Endothelial cell of umbilical vein (primary cell): Measurements from ENCODE around the gene CLIC6. TPM values are rescaled to one million over a fixed set of nuclear protein-coding genes. Genes with fewer than 3 reads are reported as not detected.

Experiments
- BruUV-seq: library from RNA; stranded (reverse); fragments of 400-500 nt; replicated peaks from 2 replicates; lab custom pipeline; 2021; lab: Mats Ljungman, UMichigan
- CTCF ChIA-PET: fragments of 300-600, 350-600 bp; sonication (Branson Sonifier 250); formaldehyde crosslinking; loops from one replicate; lab custom pipeline; 2021; ENCODE audit warnings: antibody characterized with exemption, inconsistent platforms; lab: Charles Lee
- POLR2A ChIA-PET: fragments of 300-600, 350-600 bp; sonication (Branson Sonifier 250); formaldehyde crosslinking; loops from one replicate; lab custom pipeline; 2021; ENCODE audit warnings: antibody characterized with exemption, inconsistent platforms; lab: Charles Lee
- DNase-seq: peaks from one replicate; pipeline ENCODE4 v3.0.0-alpha.2; 2011; ENCODE audit warnings: low read depth, low spot score
- FAIRE-seq: peaks from 2 replicates; lab custom pipeline; 2011; peaks lifted over from hg19 to GRCh38; lab: Jason Lieb, UNC
- H2AFZ ChIP-seq: 2 replicates; pipeline ENCODE4 v1.6.0; 2012; ENCODE audit warnings: low read depth, low read length, control low read depth, inconsistent platforms
- H3K27ac ChIP-seq: 2 replicates; pipeline ENCODE4 v1.5.1; 2011; ENCODE audit warnings: low read depth, mild to moderate bottlenecking, control low read depth, low read length, moderate library complexity; ENCODE audit not compliant: insufficient read depth
- H3K27me3 ChIP-seq, 2 experiments: 2 replicates each; pipeline versions ENCODE4 v1.6.0 to v1.6.1; 2011; ENCODE audit warnings: low read length in 2 of 2, mixed read lengths in 1 of 2; ENCODE audit not compliant: control insufficient read depth in 2 of 2, insufficient read depth in 2 of 2
- H3K36me3 ChIP-seq, 2 experiments: 2 replicates in 1 of 2; 3 replicates in 1 of 2; pipeline ENCODE4 v1.5.1; 2011; ENCODE audit warnings: low read length in 2 of 2, mild to moderate bottlenecking in 1 of 2, moderate library complexity in 1 of 2; ENCODE audit not compliant: control insufficient read depth in 2 of 2, insufficient read depth in 2 of 2; ENCODE audit errors: extremely low read depth in 1 of 2
- H3K4me1 ChIP-seq: 3 replicates; pipeline ENCODE4 v1.5.1; 2011; ENCODE audit warnings: mild to moderate bottlenecking, low read length; ENCODE audit not compliant: control insufficient read depth, insufficient read depth; ENCODE audit errors: extremely low read depth
- H3K4me2 ChIP-seq: 2 replicates; pipeline ENCODE4 v1.6.1; 2011; ENCODE audit warnings: low read length, control low read depth, mixed read lengths; ENCODE audit not compliant: insufficient read depth
- H3K4me3 ChIP-seq, 3 experiments: fragments of 200-600 bp in 1 of 3; sonication (generic), shearing (Covaris generic) in 1 of 3; replicated peaks in 1 of 3; 2 replicates each; pipeline ENCODE4 v1.5.1; 2011 to 2016; ENCODE audit warnings: control low read depth in 3 of 3, low read length in 3 of 3, mild to moderate bottlenecking in 2 of 3, inconsistent platforms in 1 of 3, low read depth in 1 of 3, moderate library complexity in 1 of 3; ENCODE audit not compliant: insufficient read depth in 1 of 3
- H3K79me2 ChIP-seq: 2 replicates; pipeline ENCODE4 v1.6.0; 2012; ENCODE audit warnings: low read length, inconsistent platforms; ENCODE audit not compliant: control insufficient read depth, insufficient read depth
- H3K9ac ChIP-seq: replicated peaks from 2 replicates; pipeline ENCODE3; 2011; ENCODE audit warnings: low read length, control low read depth; ENCODE audit not compliant: insufficient read depth; ENCODE audit errors: extremely low read depth
- H3K9me1 ChIP-seq: replicated peaks from 3 replicates; pipeline ENCODE4 v1.6.0; 2011; ENCODE audit warnings: mild to moderate bottlenecking, low read length; ENCODE audit not compliant: control insufficient read depth, insufficient read depth; ENCODE audit errors: extremely low read depth
- H3K9me3 ChIP-seq: replicated peaks from 2 replicates; pipeline ENCODE4 v1.5.1; 2012; ENCODE audit warnings: low read length, inconsistent platforms; ENCODE audit not compliant: control insufficient read depth, insufficient read depth
- H4K20me1 ChIP-seq: replicated peaks from 2 replicates; pipeline ENCODE3; 2011; ENCODE audit warnings: mild to moderate bottlenecking, low read length; ENCODE audit not compliant: control insufficient read depth, insufficient read depth; ENCODE audit errors: extremely low read depth
- CTCF ChIP-seq, 2 donors: IDR thresholded peaks; 1 replicate in 1 of 2; 2 replicates in 1 of 2; pipeline ENCODE4 v1.5.1; 2011; ENCODE audit warnings: low read length in 2 of 2, mild to moderate bottlenecking in 2 of 2, moderate library complexity in 2 of 2, control low read depth in 1 of 2, inconsistent platforms in 1 of 2, low read depth in 1 of 2; ENCODE audit not compliant: insufficient read depth in 1 of 2; ENCODE audit errors: extremely low read depth in 1 of 2
- EZH2 ChIP-seq: IDR thresholded peaks from 2 replicates; pipeline ENCODE4 v1.6.1; 2012; ENCODE audit warnings: borderline replicate concordance, low read depth, mild to moderate bottlenecking, moderate library complexity, low read length, inconsistent platforms; ENCODE audit not compliant: severe bottlenecking
- FOS ChIP-seq: IDR thresholded peaks from 2 replicates; pipeline ENCODE4 v1.6.1; 2011; ENCODE audit warnings: mild to moderate bottlenecking, low read length, moderate library complexity, borderline replicate concordance; ENCODE audit not compliant: insufficient read depth
- GATA2 ChIP-seq: IDR thresholded peaks from 2 replicates; pipeline ENCODE4 v1.7.0; 2011; ENCODE audit warnings: low read depth, mild to moderate bottlenecking, moderate library complexity, mixed read lengths, low read length; ENCODE audit not compliant: insufficient read length, insufficient read depth
- JUN ChIP-seq: IDR thresholded peaks from 2 replicates; pipeline ENCODE4 v1.6.1; 2011; ENCODE audit warnings: borderline replicate concordance, low read depth; ENCODE audit not compliant: insufficient read length, insufficient read depth
- MAX ChIP-seq: IDR thresholded peaks from 2 replicates; pipeline ENCODE4 v1.6.1; 2011; ENCODE audit not compliant: insufficient read depth, insufficient read length
- MYC ChIP-seq: IDR thresholded peaks from one replicate; pipeline ENCODE4 v1.6.1; 2011; ENCODE audit warnings: mild to moderate bottlenecking, low read depth, low read length
- POLR2A ChIP-seq: IDR thresholded peaks from 2 replicates; pipeline ENCODE4 v1.6.1; 2012; ENCODE audit warnings: low read depth, mild to moderate bottlenecking, control low read depth, low read length
- POLR2AphosphoS5 ChIP-seq: IDR thresholded peaks from 2 replicates; pipeline ENCODE4 v1.6.1; 2012; ENCODE audit warnings: low read depth, mild to moderate bottlenecking, control low read depth, low read length, moderate library complexity; ENCODE audit not compliant: insufficient read depth
- dilution Hi-C: fragments of 300-500 bp; cut with MboI; formaldehyde crosslinking; loops from one replicate; pipeline ENCODE4 v1.15.0; 2019; ENCODE audit warnings: low sequenced_read_pairs; ENCODE audit not compliant: extremely low pct_ligation_motif_present
- intact Hi-C: fragments of 100-400 bp; cut with micrococcal nuclease; formaldehyde crosslinking; loops from one replicate; pipeline ENCODE4 v1.10.0; 2022
- polyA plus RNA-seq, 4 experiments: library from polyadenylated mRNA; depleted of rRNA in 3 of 4; stranded (reverse) in 3 of 4; unstranded in 1 of 4; fragments of >200 nt; gene quantifications; 2 replicates each; pipeline versions ENCODE4 v1.2.1 to v1.2.3, GENCODE V29; 2011 to 2012; ENCODE audit warnings: missing spikeins in 1 of 4
- total RNA-seq: library from RNA; stranded (reverse); gene quantifications from 2 replicates; pipeline ENCODE4 v1.2.3, GENCODE V29; 2021

CLIC6 gene
- total and polyA plus RNA-seq, 2 donors (not counting 3 experiments of a cell fraction or from before 2014, with no cell fraction given), result not detected

GRCh38 chr21:34650861-34651431, 17.8 kb upstream of the CLIC6 start:
- no peak for DNase-seq
- no TSS peak for BruUV-seq

More at GRCh38 chr21:34650861-34651431, 17.8 kb upstream of the CLIC6 start:
- H3K4me3 ChIP-seq, result no peak overlapping the region
- ChIA-PET POLR2A (no interaction called here), CTCF (interaction anchor here (1.3 kb wide), 1 partner anchor 9 kb away, joined by 3 read pairs; no protein-coding TSS in a partner anchor)
- intact Hi-C loops (no loop called here), dilution Hi-C loops (no loop called here)
- FAIRE-seq, result no peak
- H3K9ac ChIP-seq, result no peak overlapping the region
- H3K79me2 ChIP-seq, result no peaks in the 10 kb centered on the region
- no peaks in the 10 kb centered on the region for H3K4me1 ChIP-seq
- no peak overlapping the region for H3K4me2 ChIP-seq
- H3K27ac ChIP-seq, result no peak overlapping the region
- H3K36me3 ChIP-seq, result no peaks in the 10 kb centered on the region
- no peaks in the 10 kb centered on the region for H3K9me1 ChIP-seq
- H3K9me3 ChIP-seq, result no peaks in the 10 kb centered on the region
- TF ChIP-seq EZH2 (no peak), JUN (no peak), MAX (no peak), POLR2A (no peak), CTCF (IDR thresholded peaks at IDR 0.05; ENCODE audit: extremely low read depth in 1 of 2, insufficient read depth in 1 of 2, low read depth in 1 of 2, low read length in 2 of 2) (no peak), POLR2AphosphoS5 (no peak), GATA2 (no peak), FOS (no peak), MYC (no peak)
- peaks cover 1 to 15% of the 10 kb centered on the region in 2 experiments for H3K27me3 ChIP-seq
- H4K20me1 ChIP-seq, result no peaks in the 10 kb centered on the region
- H2AFZ ChIP-seq, result no peak overlapping the region
